HEK293 (cell line): Measurements from ENCODE around the gene INF2.

ENCODE experiments used
- BCL6B ChIP-seq: fragments of 450-650 bp; formaldehyde crosslinking; IDR thresholded peaks from 2 replicates; pipeline ENCODE4 v1.5.1; 2017; ENCODE audit warnings: missing biosample characterization, missing genetic modification characterization
- GFI1B ChIP-seq: fragments of 450-650 bp; formaldehyde crosslinking; IDR thresholded peaks from 2 replicates; pipeline ENCODE4 v1.5.1; 2016; ENCODE audit warnings: missing biosample characterization, missing genetic modification characterization
- MYNN ChIP-seq: fragments of 450-650 bp; formaldehyde crosslinking; IDR thresholded peaks from 2 replicates; pipeline ENCODE4 v1.5.1; 2016; ENCODE audit warnings: missing biosample characterization, missing genetic modification characterization, borderline replicate concordance
- OVOL3 ChIP-seq: fragments of 450-650 bp; formaldehyde crosslinking; IDR thresholded peaks from 2 replicates; pipeline ENCODE4 v1.5.1; 2016; ENCODE audit warnings: missing biosample characterization, missing genetic modification characterization
- WT1 ChIP-seq: fragments of 450-650 bp; formaldehyde crosslinking; IDR thresholded peaks from 2 replicates; pipeline ENCODE4 v1.5.1; 2016; ENCODE audit warnings: missing biosample characterization, missing genetic modification characterization
- ZBTB7A ChIP-seq: fragments of 450-650 bp; formaldehyde crosslinking; IDR thresholded peaks from 2 replicates; pipeline ENCODE4 v1.5.1; 2016; ENCODE audit warnings: low read depth, missing biosample characterization, missing genetic modification characterization
- ZFHX2 ChIP-seq: fragments of 450-650 bp; formaldehyde crosslinking; conservative IDR thresholded peaks from 2 replicates; pipeline ENCODE4 v1.5.1; 2016; ENCODE audit warnings: missing biosample characterization, missing genetic modification characterization
- ZNF114 ChIP-seq: fragments of 450-650 bp; formaldehyde crosslinking; IDR thresholded peaks from 2 replicates; pipeline ENCODE4 v1.5.0; 2017; ENCODE audit warnings: missing biosample characterization, missing genetic modification characterization
- ZNF138 ChIP-seq: fragments of 450-650 bp; formaldehyde crosslinking; IDR thresholded peaks from 2 replicates; pipeline ENCODE4 v1.5.1; 2016; ENCODE audit warnings: missing biosample characterization, missing genetic modification characterization, borderline replicate concordance
- ZNF202 ChIP-seq: fragments of 450-650 bp; formaldehyde crosslinking; IDR thresholded peaks from 2 replicates; pipeline ENCODE4 v1.5.1; 2016; ENCODE audit warnings: missing biosample characterization, missing genetic modification characterization, borderline replicate concordance
- ZNF266 ChIP-seq: fragments of 450-650 bp; formaldehyde crosslinking; IDR thresholded peaks from 2 replicates; pipeline ENCODE4 v1.5.1; 2016; ENCODE audit warnings: missing biosample characterization, missing genetic modification characterization, low read depth
- ZNF280D ChIP-seq: fragments of 450-650 bp; formaldehyde crosslinking; IDR thresholded peaks from 2 replicates; pipeline ENCODE4 v1.5.1; 2016; ENCODE audit warnings: missing biosample characterization, missing genetic modification characterization
- ZNF335 ChIP-seq: fragments of 450-650 bp; formaldehyde crosslinking; conservative IDR thresholded peaks from 2 replicates; pipeline ENCODE4 v1.5.1; 2016; ENCODE audit warnings: missing biosample characterization, missing genetic modification characterization
- ZNF341 ChIP-seq: fragments of 450-650 bp; formaldehyde crosslinking; IDR thresholded peaks from 2 replicates; pipeline ENCODE4; 2016; ENCODE audit warnings: low read depth, missing biosample characterization, missing genetic modification characterization
- ZNF48 ChIP-seq: fragments of 450-650 bp; formaldehyde crosslinking; IDR thresholded peaks from 2 replicates; pipeline ENCODE4 v1.5.1; 2016; ENCODE audit warnings: missing biosample characterization, missing genetic modification characterization
- ZNF530 ChIP-seq: fragments of 450-650 bp; formaldehyde crosslinking; IDR thresholded peaks from 2 replicates; pipeline ENCODE4 v1.5.1; 2016; ENCODE audit warnings: low read depth, missing biosample characterization, missing genetic modification characterization
- ZNF624 ChIP-seq: fragments of 450-650 bp; formaldehyde crosslinking; IDR thresholded peaks from 2 replicates; pipeline ENCODE4 v1.5.1; 2017; ENCODE audit warnings: missing biosample characterization, missing genetic modification characterization
- ZNF639 ChIP-seq: fragments of 450-650 bp; formaldehyde crosslinking; IDR thresholded peaks from 2 replicates; pipeline ENCODE4 v1.5.1; 2016; ENCODE audit warnings: missing biosample characterization, missing genetic modification characterization
- ZNF660 ChIP-seq: fragments of 450-650 bp; IDR thresholded peaks from 2 replicates; pipeline ENCODE4 v1.5.1; 2018; ENCODE audit warnings: missing biosample characterization, mild to moderate bottlenecking, missing genetic modification characterization
- ZNF677 ChIP-seq: fragments of 450-650 bp; IDR thresholded peaks from 2 replicates; pipeline ENCODE4 v1.5.0; 2018; ENCODE audit warnings: missing biosample characterization, mild to moderate bottlenecking, missing genetic modification characterization, moderate library complexity
- ZNF777 ChIP-seq: fragments of 450-650 bp; formaldehyde crosslinking; IDR thresholded peaks from 2 replicates; pipeline ENCODE4 v1.5.1; 2017; ENCODE audit warnings: missing biosample characterization, missing genetic modification characterization, borderline replicate concordance
- ZNF837 ChIP-seq: fragments of 450-650 bp; formaldehyde crosslinking; IDR thresholded peaks from 2 replicates; pipeline ENCODE4 v1.5.1; 2016; ENCODE audit warnings: missing biosample characterization, missing genetic modification characterization
- ZNF843 ChIP-seq: fragments of 450-650 bp; formaldehyde crosslinking; IDR thresholded peaks from 2 replicates; pipeline ENCODE4 v1.5.1; 2016; ENCODE audit warnings: missing biosample characterization, missing genetic modification characterization
- ZXDB ChIP-seq: fragments of 450-650 bp; formaldehyde crosslinking; IDR thresholded peaks from 2 replicates; pipeline ENCODE4 v1.5.1; 2016; ENCODE audit warnings: missing biosample characterization, missing genetic modification characterization
- TF ChIP-seq, protein P1 (sequence below): fragments of 450-650 bp; formaldehyde crosslinking; IDR thresholded peaks from 2 replicates; pipeline ENCODE4 v1.5.1; 2016; ENCODE audit warnings: missing biosample characterization, missing genetic modification characterization
- TF ChIP-seq, protein P2 (sequence below): fragments of 450-650 bp; formaldehyde crosslinking; IDR thresholded peaks from 2 replicates; pipeline ENCODE4 v1.5.1; 2017; ENCODE audit warnings: missing biosample characterization, mild to moderate bottlenecking, missing genetic modification characterization, moderate library complexity
- TF ChIP-seq, protein P3 (sequence below): fragments of 450-650 bp; formaldehyde crosslinking; IDR thresholded peaks from 2 replicates; pipeline ENCODE4 v1.5.1; 2017; ENCODE audit warnings: missing biosample characterization, missing genetic modification characterization

Gene INF2

GRCh38 chr14:104639885-104640548 is 49.4 kb upstream of the INF2 start (continued):
- TF ChIP-seq GFI1B (tag by site-specific recombination) (no peak), ZBTB7A (tag by site-specific recombination) (peak; percentile 90), ZNF624 (tag by site-specific recombination) (no peak), ZFHX2 (tag by site-specific recombination) (peak; percentile 26; the same call in 1 of the 2 replicates), ZNF677 (no peak), ZNF837 (no peak), ZNF341 (tag by site-specific recombination) (peak; percentile 32; the same call in 1 of the 2 replicates), ZNF266 (tag by site-specific recombination) (no peak), ZNF335 (peak; percentile 67), ZNF777 (tag by site-specific recombination) (no peak), WT1 (0 out of 2 replicates have a peak, but pooled peaks have one; percentile 11), ZNF202 (no peak), MYNN (no peak), ZNF639 (tag by site-specific recombination) (no peak), ZNF114 (tag by site-specific recombination) (no peak), ZNF280D (no peak), ZNF660 (tag by site-specific recombination) (no peak), OVOL3 (tag by site-specific recombination) (no peak), ZNF530 (tag by site-specific recombination) (no peak), ZNF843 (tag by site-specific recombination) (no peak), ZNF48 (no peak), ZXDB (tag by site-specific recombination) (no peak), BCL6B (tag by site-specific recombination) (no peak), ZNF138 (tag by site-specific recombination) (no peak)
- TF ChIP-seq, protein P1, sequence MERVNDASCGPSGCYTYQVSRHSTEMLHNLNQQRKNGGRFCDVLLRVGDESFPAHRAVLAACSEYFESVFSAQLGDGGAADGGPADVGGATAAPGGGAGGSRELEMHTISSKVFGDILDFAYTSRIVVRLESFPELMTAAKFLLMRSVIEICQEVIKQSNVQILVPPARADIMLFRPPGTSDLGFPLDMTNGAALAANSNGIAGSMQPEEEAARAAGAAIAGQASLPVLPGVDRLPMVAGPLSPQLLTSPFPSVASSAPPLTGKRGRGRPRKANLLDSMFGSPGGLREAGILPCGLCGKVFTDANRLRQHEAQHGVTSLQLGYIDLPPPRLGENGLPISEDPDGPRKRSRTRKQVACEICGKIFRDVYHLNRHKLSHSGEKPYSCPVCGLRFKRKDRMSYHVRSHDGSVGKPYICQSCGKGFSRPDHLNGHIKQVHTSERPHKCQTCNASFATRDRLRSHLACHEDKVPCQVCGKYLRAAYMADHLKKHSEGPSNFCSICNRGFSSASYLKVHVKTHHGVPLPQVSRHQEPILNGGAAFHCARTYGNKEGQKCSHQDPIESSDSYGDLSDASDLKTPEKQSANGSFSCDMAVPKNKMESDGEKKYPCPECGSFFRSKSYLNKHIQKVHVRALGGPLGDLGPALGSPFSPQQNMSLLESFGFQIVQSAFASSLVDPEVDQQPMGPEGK = peak; percentile 29; the same call in 1 of the 2 replicates
- TF ChIP-seq, protein P2, sequence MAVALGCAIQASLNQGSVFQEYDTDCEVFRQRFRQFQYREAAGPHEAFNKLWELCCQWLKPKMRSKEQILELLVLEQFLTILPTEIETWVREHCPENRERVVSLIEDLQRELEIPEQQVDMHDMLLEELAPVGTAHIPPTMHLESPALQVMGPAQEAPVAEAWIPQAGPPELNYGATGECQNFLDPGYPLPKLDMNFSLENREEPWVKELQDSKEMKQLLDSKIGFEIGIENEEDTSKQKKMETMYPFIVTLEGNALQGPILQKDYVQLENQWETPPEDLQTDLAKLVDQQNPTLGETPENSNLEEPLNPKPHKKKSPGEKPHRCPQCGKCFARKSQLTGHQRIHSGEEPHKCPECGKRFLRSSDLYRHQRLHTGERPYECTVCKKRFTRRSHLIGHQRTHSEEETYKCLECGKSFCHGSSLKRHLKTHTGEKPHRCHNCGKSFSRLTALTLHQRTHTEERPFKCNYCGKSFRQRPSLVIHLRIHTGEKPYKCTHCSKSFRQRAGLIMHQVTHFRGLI (tag by site-specific recombination) = no peak
- TF ChIP-seq, protein P3, sequence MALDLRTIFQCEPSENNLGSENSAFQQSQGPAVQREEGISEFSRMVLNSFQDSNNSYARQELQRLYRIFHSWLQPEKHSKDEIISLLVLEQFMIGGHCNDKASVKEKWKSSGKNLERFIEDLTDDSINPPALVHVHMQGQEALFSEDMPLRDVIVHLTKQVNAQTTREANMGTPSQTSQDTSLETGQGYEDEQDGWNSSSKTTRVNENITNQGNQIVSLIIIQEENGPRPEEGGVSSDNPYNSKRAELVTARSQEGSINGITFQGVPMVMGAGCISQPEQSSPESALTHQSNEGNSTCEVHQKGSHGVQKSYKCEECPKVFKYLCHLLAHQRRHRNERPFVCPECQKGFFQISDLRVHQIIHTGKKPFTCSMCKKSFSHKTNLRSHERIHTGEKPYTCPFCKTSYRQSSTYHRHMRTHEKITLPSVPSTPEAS (tag by site-specific recombination) = no peak
